Transverse colon (tissue), 4 donors: Measurements from ENCODE around the gene SHISAL2A. TPM values are rescaled to one million over a fixed set of nuclear protein-coding genes. Genes with fewer than 3 reads are reported as not detected.

Experiments used
- DNase-seq: peaks from one replicate; pipeline ENCODE4 v3.0.0-alpha.2; 2019
- H3K27ac ChIP-seq, 4 donors: fragments of 200-600 bp; sonication (generic); 2 replicates each; pipeline ENCODE4 v1.5.1; 2016 to 2018; ENCODE audit warnings: inconsistent platforms in 4 of 4
- H3K27me3 ChIP-seq: fragments of 200-600 bp; sonication (generic); 2 replicates; pipeline ENCODE4 v1.5.1; 2017; ENCODE audit warnings: inconsistent platforms
- H3K36me3 ChIP-seq, 4 donors: fragments of 200-600 bp; sonication (generic); 2 replicates each; pipeline ENCODE4 v1.5.1; 2017 to 2019; ENCODE audit warnings: inconsistent platforms in 4 of 4
- H3K4me1 ChIP-seq, 4 donors: fragments of 200-600 bp; sonication (generic); 2 replicates each; pipeline ENCODE4 v1.5.1; 2017 to 2020; ENCODE audit warnings: inconsistent platforms in 4 of 4
- H3K4me3 ChIP-seq, 4 donors: fragments of 200-600 bp; sonication (generic); 1 replicate in 1 of 4; 2 replicates in 3 of 4; pipeline versions ENCODE4 v1.5.1 to v1.6.1; 2017 to 2019; ENCODE audit warnings: inconsistent platforms in 4 of 4
- H3K9me3 ChIP-seq, 2 donors: fragments of 200-600 bp; sonication (generic); 2 replicates each; pipeline ENCODE4 v1.5.1; 2017 to 2019; ENCODE audit warnings: inconsistent platforms in 2 of 2
- EP300 ChIP-seq: sonication (generic); formaldehyde crosslinking; IDR thresholded peaks from one replicate; pipeline ENCODE4 v1.6.1; 2017; ENCODE audit warnings: antibody characterized with exemption, low read depth
- POLR2A ChIP-seq: fragments of 450-650 bp; IDR thresholded peaks from one replicate; pipeline ENCODE4 v1.6.1; 2016; ENCODE audit warnings: antibody characterized with exemption, mild to moderate bottlenecking, moderate library complexity
- POLR2AphosphoS5 ChIP-seq, 3 donors: sonication (generic); formaldehyde crosslinking; IDR thresholded peaks; one replicate each; pipeline ENCODE4 v1.6.1; 2016; ENCODE audit warnings: antibody characterized with exemption in 3 of 3
- WGBS, 2 donors: methylation state at CpG; one replicate each; pipeline ENCODE4 v1.1.5; 2018; ENCODE audit warnings: low coverage in 1 of 2; 5-methylcytosine and 5-hydroxymethylcytosine counted together
- in situ Hi-C, 4 donors: fragments of 200-750 bp; cut with MboI; loops; one replicate each; pipeline versions ENCODE4 v1.15.0 to v1.15.1; 2017; ENCODE audit warnings: low sequenced_read_pairs in 3 of 4, low pct_ligation_motif_present in 1 of 4, low pct_unique_long_range_greater_than_20kb in 1 of 4
- intact Hi-C: fragments of 100-400 bp; cut with DNase I; formaldehyde crosslinking; loops from one replicate; pipeline ENCODE4 v1.15.1; 2023; ENCODE audit warnings: low total_unique reads
- total RNA-seq, 4 donors: library from RNA; depleted of rRNA; stranded (reverse); fragments of >200 nt; gene quantifications; one replicate each; pipeline ENCODE4 v1.1.0, GENCODE V29; 2016
- TF ChIP-seq, protein P1 (sequence below), 5 experiments: fragments of 200-600 bp in 3 of 5; fragments of 450-650 bp in 2 of 5; sonication (generic) in 3 of 5; IDR thresholded peaks; 1 replicate in 2 of 5; 2 replicates in 3 of 5; pipeline ENCODE4 v1.5.1; 2016 to 2017; ENCODE audit warnings: antibody characterized with exemption in 5 of 5, inconsistent platforms in 3 of 5, mild to moderate bottlenecking in 2 of 5, moderate library complexity in 1 of 5

The SHISAL2A gene
- total RNA-seq, 4 donors from 2014 or later: 3.2 to 8.2 TPM; not detected in 2

DNA sequence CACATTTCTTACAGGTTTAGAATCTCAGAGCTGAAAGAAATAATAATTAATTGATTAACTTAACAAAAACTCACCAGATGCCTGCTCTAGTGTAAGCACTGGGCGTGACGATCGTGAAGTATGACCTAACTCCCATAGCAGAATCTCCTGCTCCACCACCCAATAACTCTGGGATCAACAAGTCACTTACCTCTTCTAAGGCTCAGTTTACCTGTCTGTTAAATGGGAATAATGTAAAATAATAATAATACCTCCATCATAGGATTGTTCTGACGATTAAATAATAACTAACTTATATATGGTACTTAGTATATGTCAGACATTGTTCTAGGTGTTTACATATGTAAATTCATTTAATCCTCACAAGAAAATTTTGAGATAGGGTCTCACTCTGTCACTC is 40.5 kb downstream of the SHISAL2A start:
- TF ChIP-seq, protein P1, sequence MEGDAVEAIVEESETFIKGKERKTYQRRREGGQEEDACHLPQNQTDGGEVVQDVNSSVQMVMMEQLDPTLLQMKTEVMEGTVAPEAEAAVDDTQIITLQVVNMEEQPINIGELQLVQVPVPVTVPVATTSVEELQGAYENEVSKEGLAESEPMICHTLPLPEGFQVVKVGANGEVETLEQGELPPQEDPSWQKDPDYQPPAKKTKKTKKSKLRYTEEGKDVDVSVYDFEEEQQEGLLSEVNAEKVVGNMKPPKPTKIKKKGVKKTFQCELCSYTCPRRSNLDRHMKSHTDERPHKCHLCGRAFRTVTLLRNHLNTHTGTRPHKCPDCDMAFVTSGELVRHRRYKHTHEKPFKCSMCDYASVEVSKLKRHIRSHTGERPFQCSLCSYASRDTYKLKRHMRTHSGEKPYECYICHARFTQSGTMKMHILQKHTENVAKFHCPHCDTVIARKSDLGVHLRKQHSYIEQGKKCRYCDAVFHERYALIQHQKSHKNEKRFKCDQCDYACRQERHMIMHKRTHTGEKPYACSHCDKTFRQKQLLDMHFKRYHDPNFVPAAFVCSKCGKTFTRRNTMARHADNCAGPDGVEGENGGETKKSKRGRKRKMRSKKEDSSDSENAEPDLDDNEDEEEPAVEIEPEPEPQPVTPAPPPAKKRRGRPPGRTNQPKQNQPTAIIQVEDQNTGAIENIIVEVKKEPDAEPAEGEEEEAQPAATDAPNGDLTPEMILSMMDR (IDR thresholded peaks at IDR 0.05): no peak
- TF ChIP-seq POLR2AphosphoS5 (IDR thresholded peaks at IDR 0.05) (no peak), EP300 (no peak)
- Histone ChIP-seq H3K4me3 (no peak overlapping the region), H3K4me1 (no peaks in the 10 kb centered on the region), H3K27me3 (no peaks in the 10 kb centered on the region), H3K36me3 (no peaks in the 10 kb centered on the region), H3K27ac (no peak overlapping the region), H3K9me3 (no peaks in the 10 kb centered on the region)
- 97 to 100% methylated on average over 4 of the region's 4 CpGs for WGBS, 2 donors
- intact Hi-C loops (loop anchor here (5.0 kb wide), 1 partner anchor 199 kb away; no protein-coding TSS in a partner anchor), in situ Hi-C loops (no loop called here)
- DNase-seq: no peak

DNA sequence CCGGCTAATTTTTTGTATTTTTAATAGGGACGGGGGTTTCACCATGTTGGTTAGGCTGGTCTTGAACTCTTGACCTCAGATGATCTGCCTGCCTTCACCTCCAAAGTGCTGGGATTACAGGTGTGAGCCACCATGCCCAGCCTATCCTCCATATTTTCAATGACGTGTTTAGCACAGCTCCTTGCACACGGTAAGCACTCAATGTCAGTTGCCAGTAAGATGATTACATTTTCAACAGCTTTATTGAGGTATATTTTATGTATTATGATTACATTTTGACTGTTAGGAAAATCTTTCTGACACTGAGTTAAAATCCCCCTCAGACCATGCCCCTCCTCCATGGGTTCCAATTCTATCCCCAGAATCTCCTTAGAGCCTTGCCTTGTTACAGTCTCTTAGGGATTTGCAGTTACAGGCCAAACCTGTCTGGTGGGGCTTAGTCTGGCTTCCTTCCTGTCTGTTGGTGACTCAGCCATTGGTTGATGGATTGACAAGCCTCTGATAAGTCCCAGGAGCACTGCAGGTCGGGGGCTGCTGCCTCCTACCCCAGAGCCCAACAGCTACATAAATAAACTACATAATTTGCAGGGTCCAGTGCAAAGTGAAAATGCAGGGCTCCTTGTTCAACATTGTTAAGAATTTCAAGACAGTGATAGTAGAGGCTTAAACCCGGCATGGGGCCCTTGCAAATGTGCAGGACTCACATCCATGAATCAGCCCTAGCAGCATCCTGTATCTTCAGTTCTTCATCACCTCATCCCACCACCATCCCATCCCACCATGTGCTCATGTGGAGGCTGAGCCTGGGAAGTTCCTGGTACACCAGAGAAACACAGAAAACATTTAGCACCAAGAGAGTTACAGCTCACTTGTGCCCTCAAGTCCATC is 41.8 kb downstream of the SHISAL2A start:
- no peaks in the 10 kb centered on the region for H3K4me1 ChIP-seq
- in situ Hi-C loops (loop anchor here (25.0 kb wide), 3 partner anchors 237 to 537 kb away; partner anchors contain the start of genes ZFYVE9 (in 4 of the 4), ORC1 (in 2 of the 4) and PRPF38A (in 2 of the 4)), intact Hi-C loops (loop anchor here (5.0 kb wide), 1 partner anchor 198 kb away; no protein-coding TSS in a partner anchor)
- H3K36me3 ChIP-seq: no peaks in the 10 kb centered on the region
- no peaks in the 10 kb centered on the region for H3K27me3 ChIP-seq
- DNase-seq: no peak
- no peak overlapping the region for H3K4me3 ChIP-seq
- no peaks in the 10 kb centered on the region for H3K9me3 ChIP-seq
- TF ChIP-seq POLR2A (no peak), POLR2AphosphoS5 (IDR thresholded peaks at IDR 0.05) (no peak), EP300 (no peak)
- TF ChIP-seq, protein P1 (IDR thresholded peaks at IDR 0.05): no peak
- 77 to 81% methylated on average over 4 to 6 of the region's 6 CpGs for WGBS, 2 donors
- H3K27ac ChIP-seq: no peak overlapping the region

DNA sequence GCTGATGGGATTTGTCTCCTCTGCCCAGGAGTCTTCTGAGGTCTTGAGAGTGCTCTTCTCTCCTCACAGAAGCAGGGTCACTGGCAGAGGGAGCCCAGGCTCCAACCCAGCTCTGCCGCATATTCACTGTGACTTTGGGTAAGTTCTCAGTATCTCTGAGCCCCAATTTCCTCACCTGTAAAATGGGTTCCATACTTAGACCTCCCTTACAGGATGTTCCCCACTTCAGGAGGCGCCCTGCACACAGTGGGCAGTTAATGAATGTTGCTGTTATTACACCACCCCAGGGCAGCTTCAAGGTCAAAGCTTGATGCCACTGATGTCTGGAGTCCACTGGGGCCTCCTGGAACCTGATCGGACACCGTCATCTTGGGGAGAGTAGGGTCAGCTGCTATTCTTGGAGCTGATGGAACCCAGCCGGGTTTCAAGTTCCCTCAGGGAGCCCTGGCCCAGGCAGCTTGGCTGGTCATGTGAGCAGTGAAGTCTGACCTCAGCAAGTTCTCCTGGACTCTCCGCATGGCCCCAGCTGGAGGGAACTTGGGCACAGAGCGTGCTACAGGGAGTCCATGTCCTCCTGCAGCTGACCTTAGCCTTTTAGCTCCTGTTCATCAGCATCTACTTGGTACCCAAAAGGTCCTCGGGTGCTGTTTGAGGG is 43.4 kb downstream of the SHISAL2A start:
- in situ Hi-C loops: loop anchor here (25.0 kb wide), 3 partner anchors 239 to 539 kb away; partner anchors contain the start of genes ZFYVE9 (in 4 of the 4), ORC1 (in 2 of the 4) and PRPF38A (in 2 of the 4)

More for the DNA sequence above, 43.4 kb downstream of the SHISAL2A start:
- intact Hi-C loops: no loop called here
- 68 to 79% methylated on average over 2 to 8 of the region's 8 CpGs for WGBS, 2 donors
- Histone ChIP-seq H3K27ac (no peak overlapping the region), H3K4me3 (no peak overlapping the region), H3K4me1 (no peaks in the 10 kb centered on the region), H3K9me3 (no peaks in the 10 kb centered on the region), H3K36me3 (no peaks in the 10 kb centered on the region), H3K27me3 (no peaks in the 10 kb centered on the region)
- no peak for TF ChIP-seq POLR2A
- TF ChIP-seq, protein P1 (IDR thresholded peaks at IDR 0.05): no peak
- TF ChIP-seq EP300: no peak
- TF ChIP-seq POLR2AphosphoS5 (IDR thresholded peaks at IDR 0.05): no peak
- DNase-seq: peak; percentile 26
